NCI-H345 (cell line): ENCODE measurements around the gene ADPGK.

ENCODE experiments used
- DNase-seq: peaks from one replicate; lab custom pipeline; 2025; lab: John Stamatoyannopoulos, UW

ADPGK gene

DNA sequence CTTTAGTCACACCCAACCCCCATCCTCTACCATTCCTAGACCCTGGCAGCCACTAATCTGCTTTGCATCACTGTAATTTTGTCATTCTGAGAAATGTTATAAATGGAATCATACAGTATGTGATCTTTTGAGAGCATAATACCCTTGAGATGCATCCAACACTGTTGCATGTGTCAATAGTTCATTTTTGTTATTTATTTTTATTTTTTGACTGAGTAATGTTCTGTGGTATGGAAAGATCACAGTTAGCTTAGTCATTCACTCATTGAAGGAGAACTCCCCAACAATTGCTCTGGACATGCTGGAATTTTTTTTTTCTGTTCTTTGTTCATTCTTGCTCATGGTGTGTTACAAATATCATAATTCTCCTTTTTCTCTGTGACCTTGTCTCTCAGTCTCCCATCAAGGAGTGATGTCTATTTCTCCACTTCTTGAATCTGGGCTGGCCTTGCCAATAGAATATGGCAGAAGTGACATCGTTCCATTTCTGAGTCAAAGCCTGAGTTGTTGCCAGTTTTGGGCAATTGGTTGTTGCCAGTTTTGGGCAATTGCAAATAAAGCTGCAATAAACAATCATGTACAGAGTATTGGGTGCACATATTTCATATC, 6.8 kb upstream of the ADPGK start:
- no peak for DNase-seq

DNA sequence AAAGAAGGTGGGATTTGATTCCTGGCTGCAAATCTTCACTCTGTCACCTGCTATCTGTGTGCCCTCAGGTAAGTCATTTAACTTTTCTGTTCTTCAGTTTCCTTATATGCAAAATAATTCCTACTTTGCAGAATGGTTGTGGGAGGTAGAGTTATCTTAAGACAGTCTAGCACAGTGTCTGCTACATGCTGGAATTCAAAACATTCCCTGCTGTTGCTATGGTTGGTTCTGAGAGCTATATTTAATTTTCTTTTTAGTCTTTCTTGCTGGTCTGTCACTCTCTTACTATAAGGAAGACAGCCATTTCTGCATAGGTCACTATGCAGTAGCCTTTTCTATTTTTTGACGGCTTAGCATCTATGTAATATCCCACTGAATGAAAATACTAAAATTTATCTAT, 4.0 kb upstream of the ADPGK start:
- no peak for DNase-seq

DNA sequence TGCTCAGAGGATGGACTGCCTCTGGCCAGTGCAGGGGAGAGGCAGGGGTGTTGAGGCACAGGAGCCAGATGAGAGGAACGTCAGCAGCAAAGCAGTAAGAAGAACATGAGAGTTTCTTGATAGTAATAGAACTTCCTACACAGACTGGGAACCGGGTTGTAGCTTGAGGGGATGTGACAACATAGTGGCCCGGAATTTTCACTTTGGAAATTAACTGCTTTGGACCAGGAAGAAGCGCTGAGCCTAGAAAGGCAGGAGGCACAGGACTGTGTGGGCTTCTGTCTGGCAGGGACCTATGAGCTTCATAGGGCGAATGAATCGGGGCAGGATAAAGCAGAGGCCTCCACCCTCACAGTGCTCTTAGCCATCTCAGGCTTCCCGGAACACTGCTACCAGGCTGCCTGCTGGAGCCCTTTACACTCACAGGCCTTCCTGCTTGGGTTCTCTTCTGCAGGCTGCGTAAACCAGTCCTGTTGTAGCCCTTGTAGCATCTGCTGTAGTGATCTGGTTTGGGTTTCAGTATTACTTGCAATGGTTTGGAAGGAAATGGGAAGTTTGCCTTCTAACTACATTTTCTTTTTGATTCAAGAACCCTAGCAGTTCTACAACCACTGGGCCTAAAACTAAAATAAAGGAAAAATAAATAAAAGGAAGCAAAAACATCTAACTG, 3.3 kb upstream of the ADPGK start:
- no peak for DNase-seq

GRCh38 chr15:72786242-72786641, 2.7 kb upstream of the ADPGK start:
- no peak for DNase-seq

GRCh38 chr15:72785841-72786240, 2.3 kb upstream of the ADPGK start:
- DNase-seq: no peak

DNA sequence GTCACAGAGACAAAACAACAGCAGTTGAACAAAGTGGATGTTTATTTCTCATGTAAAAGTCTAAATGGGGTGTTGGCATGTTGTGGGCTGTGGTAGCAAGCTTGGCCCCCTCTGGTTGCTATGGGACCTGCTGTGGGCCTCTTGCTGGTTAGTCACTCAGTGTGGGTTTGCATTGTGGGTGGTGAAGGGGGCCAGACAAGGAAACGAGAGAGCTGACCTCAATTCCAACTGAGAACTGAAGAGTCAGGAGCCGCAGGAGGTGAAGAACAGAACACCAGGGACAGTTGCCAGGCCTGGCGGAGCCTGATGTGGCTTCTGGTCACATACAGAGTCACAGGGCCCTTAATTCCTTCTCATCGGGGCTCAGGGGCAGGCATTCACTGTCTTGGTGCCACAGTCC, 1.9 kb upstream of the ADPGK start:
- no peak for DNase-seq

DNA sequence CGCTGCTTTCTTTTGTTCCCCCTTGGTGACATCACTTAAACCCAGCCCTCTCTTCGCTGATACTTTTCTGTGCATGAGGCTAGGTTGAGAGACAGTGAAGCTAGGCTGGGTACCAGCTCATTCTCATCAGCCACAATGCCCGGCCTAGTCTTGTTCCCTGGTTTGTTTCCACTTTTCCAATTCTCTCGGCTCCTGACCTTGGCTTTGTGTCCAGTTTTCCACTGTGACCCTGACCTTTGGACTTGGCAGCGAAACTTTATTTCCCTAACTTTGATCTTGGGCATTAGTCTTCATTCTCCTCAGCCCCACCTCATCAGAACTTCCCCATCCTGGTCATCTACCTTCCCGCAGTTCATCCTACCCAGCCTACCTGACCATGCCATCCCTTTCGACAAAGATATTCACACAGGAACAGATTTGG, 908 bp upstream of the ADPGK start:
- no peak for DNase-seq

GRCh38 chr15:72783004-72783639, 436 bp downstream of the ADPGK start:
- DNase-seq: peak; percentile 38

GRCh38 chr15:72782274-72783003, 1.1 kb downstream of the ADPGK start:
- no peak for DNase-seq

DNA sequence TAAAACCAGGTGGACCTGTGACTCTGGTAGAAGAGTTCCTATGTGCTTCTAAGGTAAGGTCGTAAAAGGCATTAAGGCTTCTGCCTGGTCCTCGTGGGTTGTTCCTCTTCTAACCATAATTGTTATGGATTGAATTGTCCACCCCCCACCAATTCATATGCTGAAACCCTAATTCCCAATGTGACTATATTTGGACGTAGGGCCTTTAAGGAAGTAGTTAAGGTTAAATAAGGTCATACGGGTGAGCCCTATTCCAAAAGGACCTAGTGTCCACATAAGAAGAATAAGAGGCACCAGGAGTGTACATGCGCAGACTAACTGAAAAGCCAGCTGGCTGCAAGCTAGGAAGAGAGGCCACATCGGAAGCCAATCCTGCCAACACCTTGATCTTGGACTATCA, 1.9 kb downstream of the ADPGK start:
- no peak for DNase-seq

DNA sequence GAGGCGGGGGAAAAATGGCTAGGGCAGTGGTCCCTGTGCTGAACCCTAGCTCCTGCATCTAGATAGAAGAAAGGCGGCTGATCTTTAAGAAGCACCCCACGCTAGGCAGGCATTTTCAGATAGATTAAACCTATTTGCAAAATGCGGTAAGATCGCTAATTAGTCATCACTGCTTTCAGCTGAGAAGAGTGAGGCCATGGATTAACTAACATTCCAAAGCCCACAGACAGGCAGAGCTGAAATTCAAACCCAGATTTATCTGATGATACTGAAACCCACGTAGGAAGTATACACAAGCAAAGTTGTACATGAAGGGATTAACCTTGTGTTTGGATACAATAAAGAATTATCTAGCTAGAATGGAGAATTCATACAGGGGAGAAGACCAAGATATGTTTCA, 4.8 kb downstream of the ADPGK start:
- DNase-seq: no peak

DNA sequence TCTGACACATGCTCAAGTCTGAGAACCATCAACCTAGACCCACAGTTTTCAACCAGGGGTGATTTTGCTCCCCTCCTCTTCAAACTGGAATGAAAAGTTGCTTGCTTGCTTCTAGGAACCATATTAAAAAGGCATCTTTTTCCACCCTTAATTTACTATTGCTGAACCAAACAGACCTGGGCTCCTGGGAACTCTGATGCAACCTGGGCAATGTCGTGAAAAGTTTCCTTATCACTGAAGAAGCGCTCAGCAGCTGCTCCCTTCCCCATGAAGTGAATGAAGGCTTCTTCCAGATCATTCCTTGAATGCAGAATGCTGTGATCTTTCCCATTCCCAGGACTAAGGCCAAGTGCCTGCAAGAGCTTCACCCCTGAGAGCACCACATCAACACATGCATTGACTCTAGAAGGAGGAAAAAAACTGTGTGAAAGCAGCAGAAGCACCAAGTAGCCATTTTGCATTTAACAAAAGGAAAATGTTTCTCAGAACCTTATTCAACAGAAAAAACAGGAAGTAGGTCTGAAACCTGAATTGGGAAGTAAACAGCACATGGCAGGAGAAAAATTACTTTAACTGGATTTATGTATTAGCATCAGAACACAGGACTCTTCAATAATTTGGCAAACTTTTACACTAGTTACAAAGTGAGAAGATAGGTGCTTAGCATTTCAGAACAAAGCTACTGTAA, 8.7 kb downstream of the ADPGK start:
- no peak for DNase-seq

GRCh38 chr15:72771329-72771725, 12.2 kb downstream of the ADPGK start:
- DNase-seq: no peak

GRCh38 chr15:72770673-72771328, 12.8 kb downstream of the ADPGK start:
- DNase-seq: no peak

GRCh38 chr15:72766780-72767179, 16.8 kb downstream of the ADPGK start:
- no peak for DNase-seq

GRCh38 chr15:72766025-72766424, 17.5 kb downstream of the ADPGK start:
- DNase-seq: no peak

GRCh38 chr15:72764656-72765055, 18.9 kb downstream of the ADPGK start:
- no peak for DNase-seq

- DNase-seq: no peak
These were observed 22.8 kb downstream of the ADPGK start for GRCh38 chr15:72760590-72761260.

DNA sequence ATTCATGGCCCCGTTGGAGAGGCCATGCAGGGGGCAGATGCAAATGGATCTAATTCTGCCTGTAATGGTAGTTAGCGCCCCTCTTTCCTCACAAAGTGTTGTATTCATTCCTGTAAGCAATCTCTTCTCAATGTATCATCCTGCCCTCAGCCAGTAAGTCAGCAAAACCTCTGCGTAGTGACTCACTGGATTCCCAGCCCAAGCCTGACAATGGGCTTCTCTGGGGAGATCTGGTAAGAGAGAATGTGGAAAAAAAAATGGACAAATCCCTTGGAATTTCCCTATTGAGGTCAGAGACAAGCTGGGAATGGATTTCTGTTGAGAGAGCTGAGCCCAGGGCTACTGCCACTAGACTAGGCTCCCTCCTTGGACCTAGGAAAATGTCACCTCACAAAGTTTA, 25.4 kb downstream of the ADPGK start:
- no peak for DNase-seq

GRCh38 chr15:72754096-72754495, 29.5 kb downstream of the ADPGK start:
- DNase-seq: no peak

- no peak for DNase-seq
These were observed 31.7 kb downstream of the ADPGK start for GRCh38 chr15:72751751-72752455.
